Colonic mucosa (tissue), 4 donors: ENCODE measurements around the gene MTHFR. TPM values are rescaled to one million over a fixed set of nuclear protein-coding genes. Genes with fewer than 3 reads are reported as not detected.

Source experiments
- DNase-seq: peaks from one replicate; pipeline ENCODE4 v3.0.0-alpha.2; 2020
- H3K27ac ChIP-seq: fragments of 200-600 bp; one replicate; pipeline ENCODE4 v1.8.0; 2021
- H3K27me3 ChIP-seq: fragments of 200-600 bp; one replicate; pipeline ENCODE4 v1.8.0; 2021
- H3K36me3 ChIP-seq: fragments of 200-600 bp; one replicate; pipeline ENCODE4 v1.8.0; 2021
- H3K4me1 ChIP-seq: fragments of 200-600 bp; one replicate; pipeline ENCODE4 v1.8.0; 2021; ENCODE audit warnings: mild to moderate bottlenecking
- H3K4me3 ChIP-seq: fragments of 200-600 bp; one replicate; pipeline ENCODE4 v1.8.0; 2021
- H3K9ac ChIP-seq, 2 donors: one replicate each; pipeline ENCODE4 v1.7.0; 2013; ENCODE audit warnings: control low read depth in 2 of 2, low read depth in 2 of 2, low read length in 2 of 2
- H3K9me3 ChIP-seq: fragments of 200-600 bp; one replicate; pipeline ENCODE4 v1.8.0; 2021
- intact Hi-C: fragments of 100-400 bp; cut with DNase I; formaldehyde crosslinking; loops from one replicate; pipeline ENCODE4 v1.14.1; 2022
- total RNA-seq, 2 donors: library from RNA; stranded (reverse); fragmentation: NEBNext Ultra II Directional in 1 of 2; extraction: Animal tissue kit (Norgen Biotek cat#: 25700) in 1 of 2; gene quantifications; one replicate each; pipeline ENCODE4 v1.2.1, GENCODE V29; 2021
- TF ChIP-seq, protein P1 (sequence below): fragments of 200-600 bp; IDR thresholded peaks from one replicate; pipeline ENCODE4 v1.8.0; 2022; ENCODE audit warnings: antibody characterized with exemption, mild to moderate bottlenecking
- donor health status: healthy.
- donor health status: DM: no; HTN: no; CAD: no.
- donor health status: DM: no; HTN: no; CAD: no.

MTHFR gene
- total RNA-seq, 2 donors from 2014 or later, result 23.8 to 30.4 TPM

DNA sequence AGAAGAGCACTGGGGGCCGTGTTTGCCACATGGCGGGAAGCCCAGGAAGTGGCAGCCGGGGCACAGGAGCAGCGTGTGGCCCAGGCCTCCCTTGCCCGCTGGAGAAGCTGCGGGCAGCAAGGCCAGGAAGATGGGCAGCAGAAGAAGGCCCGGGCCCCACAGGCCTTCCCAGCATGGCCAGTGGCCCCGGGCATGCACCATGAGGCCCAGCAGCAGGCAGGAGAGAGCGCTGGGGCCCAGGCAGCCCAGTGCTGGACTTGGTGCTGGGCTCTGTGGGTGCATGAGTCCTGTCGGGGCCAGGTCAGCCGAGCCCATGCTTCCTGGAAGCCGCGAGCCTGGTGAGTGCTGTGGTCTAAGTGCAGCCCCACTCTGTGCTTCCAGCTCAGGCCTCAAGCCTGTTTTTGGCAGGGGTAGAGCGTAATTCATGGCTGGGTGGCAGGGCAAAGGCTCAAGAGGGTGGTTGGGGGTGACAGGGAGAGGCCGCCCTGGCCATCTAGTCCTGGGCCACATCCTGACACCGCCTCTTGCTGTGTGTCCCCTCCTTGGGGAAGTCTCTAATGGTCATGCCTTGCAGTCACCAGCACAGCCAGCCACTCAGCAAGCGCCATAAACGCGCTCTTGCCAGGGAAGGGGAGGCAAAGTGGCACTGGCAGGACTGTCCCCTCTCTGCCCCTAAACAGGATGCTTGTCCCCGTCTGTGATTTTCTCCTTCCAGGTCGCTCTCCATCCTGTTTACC is 21.3 kb downstream of the MTHFR start:
- intact Hi-C loops, result no loop called here
- TF ChIP-seq, protein P1, sequence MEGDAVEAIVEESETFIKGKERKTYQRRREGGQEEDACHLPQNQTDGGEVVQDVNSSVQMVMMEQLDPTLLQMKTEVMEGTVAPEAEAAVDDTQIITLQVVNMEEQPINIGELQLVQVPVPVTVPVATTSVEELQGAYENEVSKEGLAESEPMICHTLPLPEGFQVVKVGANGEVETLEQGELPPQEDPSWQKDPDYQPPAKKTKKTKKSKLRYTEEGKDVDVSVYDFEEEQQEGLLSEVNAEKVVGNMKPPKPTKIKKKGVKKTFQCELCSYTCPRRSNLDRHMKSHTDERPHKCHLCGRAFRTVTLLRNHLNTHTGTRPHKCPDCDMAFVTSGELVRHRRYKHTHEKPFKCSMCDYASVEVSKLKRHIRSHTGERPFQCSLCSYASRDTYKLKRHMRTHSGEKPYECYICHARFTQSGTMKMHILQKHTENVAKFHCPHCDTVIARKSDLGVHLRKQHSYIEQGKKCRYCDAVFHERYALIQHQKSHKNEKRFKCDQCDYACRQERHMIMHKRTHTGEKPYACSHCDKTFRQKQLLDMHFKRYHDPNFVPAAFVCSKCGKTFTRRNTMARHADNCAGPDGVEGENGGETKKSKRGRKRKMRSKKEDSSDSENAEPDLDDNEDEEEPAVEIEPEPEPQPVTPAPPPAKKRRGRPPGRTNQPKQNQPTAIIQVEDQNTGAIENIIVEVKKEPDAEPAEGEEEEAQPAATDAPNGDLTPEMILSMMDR, result no peak
- no peaks in the 10 kb centered on the region for H3K36me3 ChIP-seq
- peaks cover 6% of the 10 kb centered on the region for H3K4me1 ChIP-seq
- no peaks in the 10 kb centered on the region for H3K9me3 ChIP-seq
- no peaks in the 10 kb centered on the region for H3K27me3 ChIP-seq
- H3K4me3 ChIP-seq, result no peak overlapping the region
- no peak for DNase-seq
- H3K9ac ChIP-seq, result peak overlapping the region in 1 of 2 donors; percentile 28
- no peak overlapping the region for H3K27ac ChIP-seq

DNA sequence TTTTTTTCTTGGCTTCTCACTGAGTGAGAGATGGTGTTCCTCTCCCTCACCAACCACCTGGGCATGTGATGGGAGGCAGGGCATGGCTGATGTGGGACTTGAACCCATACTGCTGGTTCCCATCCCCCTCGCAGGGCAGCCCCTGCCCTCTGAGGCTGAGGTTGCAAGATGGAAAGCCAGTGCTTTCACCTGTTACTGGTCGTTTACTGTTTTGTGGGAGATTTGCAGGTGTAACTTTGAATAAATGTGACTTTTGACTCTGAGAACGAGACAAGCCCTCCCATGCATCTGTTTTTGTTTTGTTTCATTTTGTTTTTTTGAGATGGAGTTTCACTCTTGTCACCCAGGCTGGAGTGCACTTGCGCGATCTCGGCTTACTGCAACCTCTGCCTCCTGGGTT is 22.2 kb downstream of the MTHFR start:
- no peak for DNase-seq
- intact Hi-C loops, result no loop called here
- TF ChIP-seq, protein P1, result no peak
- H3K9ac ChIP-seq, result no peak overlapping the region
- H3K27me3 ChIP-seq, result no peaks in the 10 kb centered on the region
- H3K4me3 ChIP-seq, result no peak overlapping the region
- H3K9me3 ChIP-seq, result no peaks in the 10 kb centered on the region
- H3K4me1 ChIP-seq, result peaks cover 6% of the 10 kb centered on the region
- H3K36me3 ChIP-seq, result no peaks in the 10 kb centered on the region
- no peak overlapping the region for H3K27ac ChIP-seq

DNA sequence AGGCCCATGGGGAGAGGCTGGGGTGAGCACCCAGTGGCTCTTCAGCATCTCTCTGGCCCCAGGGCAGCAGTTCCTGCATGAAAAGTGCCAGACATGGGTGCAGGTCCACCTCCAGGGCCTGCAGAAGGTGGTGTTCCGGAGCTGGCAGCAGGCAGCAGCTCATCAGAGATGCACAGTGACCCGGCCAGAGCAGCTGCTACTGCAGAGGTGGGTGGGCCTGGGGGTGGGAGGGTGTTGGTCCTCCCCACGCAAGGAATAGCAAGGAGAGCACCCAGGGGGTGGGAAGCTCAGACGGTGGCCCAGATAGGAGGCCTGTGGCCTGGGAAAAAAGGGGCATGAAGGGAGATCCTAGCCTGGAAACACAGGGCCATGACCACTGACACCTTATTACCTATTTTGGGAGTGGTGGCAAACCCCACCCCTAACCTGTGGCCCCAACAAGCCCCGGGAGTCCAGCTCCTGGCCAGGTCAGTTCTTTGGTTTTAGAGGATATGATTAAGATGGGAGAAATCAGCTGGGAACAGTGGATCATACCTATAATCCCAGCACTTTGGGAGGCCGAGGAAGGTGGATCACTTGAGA is 23.5 kb downstream of the MTHFR start:
- no peaks in the 10 kb centered on the region for H3K9me3 ChIP-seq
- H3K27me3 ChIP-seq, result no peaks in the 10 kb centered on the region
- H3K36me3 ChIP-seq, result no peaks in the 10 kb centered on the region
- TF ChIP-seq, protein P1, result no peak
- DNase-seq, result no peak
- intact Hi-C loops, result no loop called here
- H3K4me3 ChIP-seq, result no peak overlapping the region
- no peaks in the 10 kb centered on the region for H3K4me1 ChIP-seq
- H3K27ac ChIP-seq, result no peak overlapping the region
- no peak overlapping the region for H3K9ac ChIP-seq

DNA sequence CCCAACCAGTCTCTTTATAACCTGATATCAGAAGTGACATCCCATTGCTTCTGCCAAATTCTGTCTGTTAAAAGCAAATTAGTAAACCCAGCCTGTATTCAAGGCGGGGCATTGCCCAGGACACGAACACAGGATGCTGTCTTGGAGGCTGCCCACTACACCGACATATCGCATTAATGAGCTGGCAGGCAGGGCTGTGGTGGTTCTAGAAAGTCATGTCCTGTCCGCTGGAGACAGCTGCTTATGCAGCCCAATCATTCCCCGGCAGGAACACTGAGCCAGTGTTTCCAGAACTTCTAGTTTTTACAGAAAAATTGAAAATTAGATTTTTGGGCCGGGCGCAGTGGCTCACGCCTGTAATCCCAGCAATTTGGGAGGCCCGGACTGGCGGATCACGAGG is 24.5 kb downstream of the MTHFR start:
- no peaks in the 10 kb centered on the region for H3K36me3 ChIP-seq
- H3K9ac ChIP-seq, result no peak overlapping the region
- H3K9me3 ChIP-seq, result no peaks in the 10 kb centered on the region
- intact Hi-C loops, result no loop called here
- no peak for DNase-seq
- no peak overlapping the region for H3K4me3 ChIP-seq
- TF ChIP-seq, protein P1, result no peak
- no peaks in the 10 kb centered on the region for H3K4me1 ChIP-seq
- no peaks in the 10 kb centered on the region for H3K27me3 ChIP-seq
- H3K27ac ChIP-seq, result no peak overlapping the region

DNA sequence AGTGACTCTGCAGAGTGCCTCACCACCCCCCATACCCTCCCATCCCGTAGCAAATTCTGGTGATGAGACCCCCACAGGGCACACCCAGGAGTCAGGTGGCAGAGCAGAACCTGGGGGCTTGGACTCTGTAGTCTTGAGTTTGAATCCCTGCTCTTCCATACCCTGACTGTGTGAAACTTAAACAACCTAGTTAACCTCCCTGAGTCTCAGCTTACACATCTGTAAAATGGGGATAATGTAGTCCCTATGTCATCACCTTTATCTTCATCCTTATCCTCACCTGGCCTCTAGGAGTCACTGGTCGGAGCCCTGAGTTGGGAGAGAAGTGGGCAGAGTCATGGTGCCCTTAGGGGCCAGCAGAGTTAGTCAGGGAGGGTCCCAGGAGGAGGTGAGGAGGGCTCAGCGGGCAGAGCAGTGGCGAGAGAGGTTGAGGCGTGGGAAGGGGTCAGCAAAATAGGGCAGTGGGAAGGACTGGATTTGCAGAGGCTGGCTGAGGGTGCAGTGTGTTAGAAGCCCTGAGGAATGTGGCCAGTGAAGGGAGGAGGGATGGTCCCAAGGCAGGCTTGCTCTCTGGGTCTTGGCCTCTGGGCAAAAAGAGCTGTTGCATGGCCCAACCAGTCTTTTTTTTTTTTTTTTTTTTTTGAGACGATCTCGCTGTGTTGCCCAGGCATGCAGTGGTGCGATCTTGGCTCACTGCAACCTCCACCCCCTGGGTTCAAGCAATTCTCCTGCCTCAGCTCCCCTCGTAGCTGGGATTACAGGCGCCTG is 25.2 kb downstream of the MTHFR start:
- TF ChIP-seq, protein P1, result no peak
- H3K27ac ChIP-seq, result no peak overlapping the region
- no peaks in the 10 kb centered on the region for H3K9me3 ChIP-seq

More for the DNA sequence above, 25.2 kb downstream of the MTHFR start:
- Histone ChIP-seq H3K9ac (no peak overlapping the region), H3K36me3 (no peaks in the 10 kb centered on the region), H3K27me3 (no peaks in the 10 kb centered on the region), H3K4me3 (no peak overlapping the region), H3K4me1 (no peaks in the 10 kb centered on the region)
- intact Hi-C loops, result no loop called here
- no peak for DNase-seq
